ENCODE results near the gene AMELY. TPM values are rescaled to one million over a fixed set of nuclear protein-coding genes. Genes with fewer than 3 reads are reported as not detected.

AMELY gene
- total RNA-seq, 1 experiment from 2014 or later = not detected

- Histone ChIP-seq H2AK5ac (ENCODE audit: insufficient read length, low read length) (no peak overlapping the region), H3K79me2 (ENCODE audit: insufficient read depth, low read length) (no peaks in the 10 kb centered on the region), H4K20me1 (ENCODE audit: control insufficient read depth, insufficient read depth, insufficient read length) (no peaks in the 10 kb centered on the region), H3K56ac (ENCODE audit: insufficient read length, low read depth, low read length) (no peak overlapping the region), H3K27ac (ENCODE audit: insufficient read length, low read depth, low read length) (no peak overlapping the region), H3K79me1 (ENCODE audit: insufficient read depth, low read depth, low read length, poor library complexity, severe bottlenecking) (no peaks in the 10 kb centered on the region), H3K9ac (ENCODE audit: extremely low read depth, insufficient read length, low read length) (no peak overlapping the region), H3T11ph (ENCODE audit: low read length) (no peak overlapping the region), H3K23me2 (ENCODE audit: insufficient read length, low read depth, low read length, poor library complexity, severe bottlenecking) (no peaks in the 10 kb centered on the region), H3K27me3 (ENCODE audit: insufficient read depth, low read length) (no peaks in the 10 kb centered on the region), H2AFZ (ENCODE audit: low read length) (no peak overlapping the region), H2BK5ac (ENCODE audit: insufficient read length, low read length) (no peak overlapping the region), H2BK15ac (ENCODE audit: low read depth, low read length) (no peak overlapping the region), H3K4me2 (ENCODE audit: insufficient read depth, insufficient read length, low read length) (no peak overlapping the region), H4K8ac (replicated peaks; ENCODE audit: insufficient read length, low read depth, low read length) (no peak overlapping the region), H2BK12ac (ENCODE audit: insufficient read length, low read depth, low read length) (no peak overlapping the region), H3K4me1 (ENCODE audit: insufficient read depth, low read length) (no peaks in the 10 kb centered on the region), H4K5ac (ENCODE audit: insufficient read length, low read depth, low read length) (no peak overlapping the region), H3K4ac (ENCODE audit: low read depth, low read length) (no peak overlapping the region), H3K14ac (ENCODE audit: insufficient read depth, low read length) (no peak overlapping the region), H3K23ac (ENCODE audit: insufficient read length, low read depth, low read length) (no peak overlapping the region), H2BK120ac (ENCODE audit: low read depth, low read length, poor library complexity, severe bottlenecking) (no peak overlapping the region), H3K18ac (ENCODE audit: insufficient read length, low read depth, low read length) (no peak overlapping the region), H3K9me3 (ENCODE audit: control insufficient read depth, low read depth, low read length) (no peaks in the 10 kb centered on the region), H2BK20ac (ENCODE audit: low read depth, low read length, poor library complexity, severe bottlenecking) (no peak overlapping the region), H4K91ac (ENCODE audit: insufficient read length, low read depth, low read length) (no peak overlapping the region)
- no peak for DNase-seq
- TF ChIP-seq, protein P1, sequence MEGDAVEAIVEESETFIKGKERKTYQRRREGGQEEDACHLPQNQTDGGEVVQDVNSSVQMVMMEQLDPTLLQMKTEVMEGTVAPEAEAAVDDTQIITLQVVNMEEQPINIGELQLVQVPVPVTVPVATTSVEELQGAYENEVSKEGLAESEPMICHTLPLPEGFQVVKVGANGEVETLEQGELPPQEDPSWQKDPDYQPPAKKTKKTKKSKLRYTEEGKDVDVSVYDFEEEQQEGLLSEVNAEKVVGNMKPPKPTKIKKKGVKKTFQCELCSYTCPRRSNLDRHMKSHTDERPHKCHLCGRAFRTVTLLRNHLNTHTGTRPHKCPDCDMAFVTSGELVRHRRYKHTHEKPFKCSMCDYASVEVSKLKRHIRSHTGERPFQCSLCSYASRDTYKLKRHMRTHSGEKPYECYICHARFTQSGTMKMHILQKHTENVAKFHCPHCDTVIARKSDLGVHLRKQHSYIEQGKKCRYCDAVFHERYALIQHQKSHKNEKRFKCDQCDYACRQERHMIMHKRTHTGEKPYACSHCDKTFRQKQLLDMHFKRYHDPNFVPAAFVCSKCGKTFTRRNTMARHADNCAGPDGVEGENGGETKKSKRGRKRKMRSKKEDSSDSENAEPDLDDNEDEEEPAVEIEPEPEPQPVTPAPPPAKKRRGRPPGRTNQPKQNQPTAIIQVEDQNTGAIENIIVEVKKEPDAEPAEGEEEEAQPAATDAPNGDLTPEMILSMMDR (conservative IDR thresholded peaks at IDR 0.05) = no peak
- no peaks in the 10 kb centered on the region for H3K27me3 Mint-ChIP-seq (ENCODE audit: low read depth)
- no peak overlapping the region for H3K4me3 Mint-ChIP-seq
- no peaks in the 10 kb centered on the region for H3K36me3 Mint-ChIP-seq (ENCODE audit: insufficient read depth in 1 of 3, low read depth in 3 of 3)
- H3K4me1 Mint-ChIP-seq = no peaks in the 10 kb centered on the region
- whole genome bisulfite sequencing (ENCODE audit: extremely low coverage, insufficient read length, low lambda C conversion rate) = no CpG with 5 or more reads among the region's 2 CpGs
- no peaks in the 10 kb centered on the region for H3K9me3 Mint-ChIP-seq
- no peak overlapping the region for H3K27ac Mint-ChIP-seq
These were observed 23.9 kb upstream of the AMELY start for GRCh38 chrY:6935497-6935896.

Measured in H9 (cell line).